Loucy (cell line): ENCODE measurements around the gene STK39.

ENCODE experiments used
- H2AFZ ChIP-seq: fragments of 200-600 bp; sonication (generic); 2 replicates; pipeline ENCODE4 v1.6.0; 2016; ENCODE audit warnings: antibody characterized with exemption, mild to moderate bottlenecking, low read length, moderate library complexity
- H3F3A ChIP-seq: fragments of 200-600 bp; 2 replicates; pipeline ENCODE4 v1.6.0; 2016; ENCODE audit warnings: antibody characterized with exemption, low read depth, mild to moderate bottlenecking
- H3K27me3 ChIP-seq: fragments of 200-600 bp; sonication (generic); 2 replicates; pipeline ENCODE4 v1.6.1; 2014; ENCODE audit warnings: low read length, mild to moderate bottlenecking; ENCODE audit not compliant: insufficient read depth, poor library complexity, severe bottlenecking
- H3K36me3 ChIP-seq: fragments of 200-600 bp; sonication (generic); 2 replicates; pipeline ENCODE4 v1.6.1; 2016; ENCODE audit warnings: low read length; ENCODE audit not compliant: insufficient read depth
- H3K4me1 ChIP-seq: fragments of 200-600 bp; sonication (generic); 2 replicates; pipeline ENCODE4 v1.5.1; 2014; ENCODE audit warnings: low read length, mild to moderate bottlenecking; ENCODE audit not compliant: insufficient read depth, poor library complexity, severe bottlenecking
- H3K4me2 ChIP-seq: fragments of 200-600 bp; sonication (generic); 2 replicates; pipeline ENCODE4 v1.6.0; 2014; ENCODE audit warnings: antibody characterized with exemption, low read length, low read depth, mild to moderate bottlenecking; ENCODE audit not compliant: poor library complexity, severe bottlenecking
- H3K4me3 ChIP-seq: fragments of 200-600 bp; sonication (generic); 2 replicates; pipeline ENCODE4 v1.5.1; 2014; ENCODE audit warnings: low read length, mild to moderate bottlenecking, mixed read lengths; ENCODE audit not compliant: poor library complexity, severe bottlenecking
- H3K79me2 ChIP-seq: fragments of 200-600 bp; sonication (generic); 2 replicates; pipeline ENCODE4 v1.6.1; 2014; ENCODE audit warnings: low read length; ENCODE audit not compliant: insufficient read depth
- H3K9ac ChIP-seq: fragments of 200-600 bp; sonication (generic); 2 replicates; pipeline ENCODE4 v1.6.0; 2014; ENCODE audit warnings: mild to moderate bottlenecking, low read depth, low read length, moderate library complexity; ENCODE audit not compliant: poor library complexity, severe bottlenecking
- H3K9me2 ChIP-seq: fragments of 200-600 bp; sonication (generic); replicated peaks from 2 replicates; pipeline ENCODE4 v1.6.1; 2016; ENCODE audit warnings: low read depth, low read length, mixed read lengths
- H3K9me3 ChIP-seq: fragments of 200-600 bp; sonication (generic); 2 replicates; pipeline ENCODE4 v1.6.1; 2014; ENCODE audit warnings: mild to moderate bottlenecking, antibody characterized with exemption, low read length, low read depth; ENCODE audit not compliant: insufficient read depth
- H4K20me1 ChIP-seq: fragments of 200-600 bp; sonication (generic); 2 replicates; pipeline ENCODE4 v1.6.0; 2014; ENCODE audit warnings: antibody characterized with exemption, low read length, mild to moderate bottlenecking; ENCODE audit not compliant: insufficient read depth, poor library complexity, severe bottlenecking
- EZH2phosphoT487 ChIP-seq: fragments of 200-600 bp; IDR thresholded peaks from 2 replicates; pipeline ENCODE4 v1.6.1; 2018; ENCODE audit warnings: antibody characterized with exemption, mild to moderate bottlenecking, moderate library complexity, borderline replicate concordance
- TF ChIP-seq, protein P1 (sequence below): fragments of 200-600 bp; sonication (generic); conservative IDR thresholded peaks from 2 replicates; pipeline ENCODE4 v1.5.1; 2014; ENCODE audit warnings: mild to moderate bottlenecking, antibody characterized with exemption, low read length

STK39 gene

DNA sequence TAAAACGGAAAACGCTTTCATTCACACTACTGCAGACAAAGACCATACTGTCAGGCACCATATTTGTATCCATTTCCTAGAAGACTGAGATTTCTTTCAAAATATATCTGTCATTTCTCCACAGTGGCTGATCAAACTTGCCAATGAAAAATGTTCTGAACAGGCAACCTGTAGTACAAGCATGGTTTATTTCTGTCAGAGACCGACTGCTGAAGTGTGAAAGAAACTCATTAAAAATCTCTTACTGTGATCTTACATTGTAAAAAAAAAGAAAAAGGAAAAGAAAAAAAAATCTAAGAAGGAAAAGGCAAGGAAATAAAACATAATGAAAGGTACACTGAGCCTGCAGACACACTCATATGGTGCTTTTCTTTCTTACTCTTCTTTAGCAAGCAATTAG is 184.5 kb downstream of the STK39 start:
- no peaks in the 10 kb centered on the region for H3F3A ChIP-seq
- no peak overlapping the region for H3K9ac ChIP-seq
- H3K79me2 ChIP-seq: no peaks in the 10 kb centered on the region
- H2AFZ ChIP-seq: no peak overlapping the region
- peaks cover 74% of the 10 kb centered on the region; the same call in 1 of the 2 replicates for H3K36me3 ChIP-seq
- H3K4me1 ChIP-seq: no peaks in the 10 kb centered on the region
- no peaks in the 10 kb centered on the region for H3K27me3 ChIP-seq
- no peak overlapping the region for H3K4me2 ChIP-seq
- no peaks in the 10 kb centered on the region for H3K9me3 ChIP-seq
- no peak overlapping the region for H3K4me3 ChIP-seq
- no peak for TF ChIP-seq EZH2phosphoT487
- TF ChIP-seq, protein P1, sequence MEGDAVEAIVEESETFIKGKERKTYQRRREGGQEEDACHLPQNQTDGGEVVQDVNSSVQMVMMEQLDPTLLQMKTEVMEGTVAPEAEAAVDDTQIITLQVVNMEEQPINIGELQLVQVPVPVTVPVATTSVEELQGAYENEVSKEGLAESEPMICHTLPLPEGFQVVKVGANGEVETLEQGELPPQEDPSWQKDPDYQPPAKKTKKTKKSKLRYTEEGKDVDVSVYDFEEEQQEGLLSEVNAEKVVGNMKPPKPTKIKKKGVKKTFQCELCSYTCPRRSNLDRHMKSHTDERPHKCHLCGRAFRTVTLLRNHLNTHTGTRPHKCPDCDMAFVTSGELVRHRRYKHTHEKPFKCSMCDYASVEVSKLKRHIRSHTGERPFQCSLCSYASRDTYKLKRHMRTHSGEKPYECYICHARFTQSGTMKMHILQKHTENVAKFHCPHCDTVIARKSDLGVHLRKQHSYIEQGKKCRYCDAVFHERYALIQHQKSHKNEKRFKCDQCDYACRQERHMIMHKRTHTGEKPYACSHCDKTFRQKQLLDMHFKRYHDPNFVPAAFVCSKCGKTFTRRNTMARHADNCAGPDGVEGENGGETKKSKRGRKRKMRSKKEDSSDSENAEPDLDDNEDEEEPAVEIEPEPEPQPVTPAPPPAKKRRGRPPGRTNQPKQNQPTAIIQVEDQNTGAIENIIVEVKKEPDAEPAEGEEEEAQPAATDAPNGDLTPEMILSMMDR: no peak
- no peaks in the 10 kb centered on the region for H4K20me1 ChIP-seq
- no peaks in the 10 kb centered on the region for H3K9me2 ChIP-seq

DNA sequence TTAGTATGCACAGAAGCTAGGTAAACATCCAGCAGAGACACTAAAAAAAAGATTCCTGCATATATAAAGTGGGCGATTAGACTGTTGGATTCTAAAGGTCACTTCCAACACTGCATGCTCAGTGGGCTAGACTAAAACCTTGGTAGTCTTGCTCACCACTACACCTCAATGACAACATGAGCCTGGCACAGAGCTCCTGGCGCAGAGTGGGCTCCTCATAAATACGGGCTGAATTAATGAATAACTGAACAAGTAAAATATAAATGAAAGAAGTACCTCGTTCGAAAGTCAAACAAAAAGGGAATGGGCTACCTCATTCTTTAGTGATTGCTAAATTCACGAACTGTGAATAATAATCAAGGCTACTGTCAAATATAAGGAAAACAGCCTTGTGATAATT is 185.3 kb downstream of the STK39 start:
- TF ChIP-seq, protein P1: no peak
- no peak for TF ChIP-seq EZH2phosphoT487
- H4K20me1 ChIP-seq: no peaks in the 10 kb centered on the region
- H3K36me3 ChIP-seq: peaks cover 69% of the 10 kb centered on the region; the same call in 1 of the 2 replicates
- no peak overlapping the region for H3K4me2 ChIP-seq
- H3K79me2 ChIP-seq: no peaks in the 10 kb centered on the region
- H3K9me2 ChIP-seq: no peaks in the 10 kb centered on the region
- no peaks in the 10 kb centered on the region for H3K9me3 ChIP-seq
- no peak overlapping the region for H3K4me3 ChIP-seq
- H2AFZ ChIP-seq: no peak overlapping the region
- no peaks in the 10 kb centered on the region for H3K4me1 ChIP-seq
- no peak overlapping the region for H3K9ac ChIP-seq
- H3F3A ChIP-seq: no peaks in the 10 kb centered on the region
- H3K27me3 ChIP-seq: no peaks in the 10 kb centered on the region

DNA sequence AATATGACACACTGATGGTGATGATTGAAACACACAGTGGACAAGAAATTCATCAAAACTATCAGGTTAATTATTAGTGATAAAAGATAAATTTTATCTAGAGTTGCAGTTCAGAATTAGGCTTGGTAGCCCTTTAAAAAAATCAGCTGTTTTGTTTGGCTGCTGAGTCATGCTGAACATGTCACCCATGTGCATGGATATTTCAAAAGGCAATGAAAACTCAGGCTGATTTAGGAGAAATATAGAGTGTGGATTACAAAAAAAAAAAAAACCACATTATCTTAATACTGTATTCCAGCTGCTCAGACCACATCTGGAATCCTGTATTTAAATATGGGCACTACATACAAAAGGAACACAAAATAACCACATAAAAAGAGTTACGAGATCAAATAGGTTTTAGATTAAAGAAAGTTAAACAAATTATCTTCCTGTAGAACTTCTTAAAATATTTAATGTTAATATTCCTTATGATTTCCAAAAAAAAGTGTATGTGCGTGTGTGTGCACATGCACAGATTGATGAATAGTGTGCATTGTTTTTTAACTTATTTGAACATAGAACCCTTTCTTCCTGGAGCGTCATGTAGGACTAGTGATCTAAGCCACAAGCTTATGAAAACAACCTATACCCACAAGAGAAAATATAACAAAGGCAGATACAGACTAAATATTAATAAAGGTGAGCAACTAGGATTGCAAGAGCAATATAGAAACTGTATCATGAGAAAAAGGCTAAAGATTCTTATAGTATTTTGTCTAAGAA is 186.2 kb downstream of the STK39 start:
- Histone ChIP-seq H3K27me3 (no peaks in the 10 kb centered on the region), H3K36me3 (peaks cover 75% of the 10 kb centered on the region; the same call in 1 of the 2 replicates), H2AFZ (no peak overlapping the region), H3K4me1 (no peaks in the 10 kb centered on the region), H3K4me2 (no peak overlapping the region), H3K4me3 (no peak overlapping the region), H3K79me2 (no peaks in the 10 kb centered on the region), H3K9me3 (no peaks in the 10 kb centered on the region), H3F3A (no peaks in the 10 kb centered on the region), H4K20me1 (no peaks in the 10 kb centered on the region), H3K9me2 (no peaks in the 10 kb centered on the region), H3K9ac (no peak overlapping the region)
- TF ChIP-seq, protein P1: no peak
- TF ChIP-seq EZH2phosphoT487: no peak
